ENCODE results near the gene NALCN. TPM values are rescaled to one million over a fixed set of nuclear protein-coding genes. Genes with fewer than 3 reads are reported as not detected.

The NALCN gene
- total RNA-seq, 2 donors from 2014 or later: 0.11 TPM; not detected in 1

GRCh38 chr13:101013245-101013644 is 403.1 kb downstream of the NALCN start:
- no peak for DNase-seq
- Mint-ChIP-seq H3K27me3 (ENCODE audit: insufficient read depth) (no peaks in the 10 kb centered on the region), H3K4me1 (peaks cover 3% of the 10 kb centered on the region), H3K9me3 (no peaks in the 10 kb centered on the region), H3K36me3 (ENCODE audit: low read depth) (no peaks in the 10 kb centered on the region), H3K27ac (no peak overlapping the region), H3K4me3 (no peak overlapping the region)
- Histone ChIP-seq H3K27me3 (ENCODE audit: control insufficient read depth, insufficient read depth, low read length, poor library complexity, severe bottlenecking) (no peaks in the 10 kb centered on the region), H3K4me3 (ENCODE audit: low read length) (no peak overlapping the region), H3K27ac (ENCODE audit: low read depth, low read length) (no peak overlapping the region), H3K4me1 (ENCODE audit: control insufficient read depth, insufficient read depth, low read length) (no peaks in the 10 kb centered on the region), H3K9me3 (ENCODE audit: control insufficient read depth, low read length) (no peaks in the 10 kb centered on the region), H3K9ac (ENCODE audit: extremely low read depth, low read length, poor library complexity, severe bottlenecking) (no peak overlapping the region), H3K36me3 (ENCODE audit: control insufficient read depth, insufficient read depth, low read length) (no peaks in the 10 kb centered on the region)
- WGBS, 2 experiments (ENCODE audit: insufficient coverage in 1 of 2, insufficient read length in 1 of 2): 96 to 100% methylated on average over 1 to 5 of the region's 5 CpGs
- TF ChIP-seq CTCF (conservative IDR thresholded peaks at IDR 0.05): no peak

- Mint-ChIP-seq H3K27me3 (ENCODE audit: insufficient read depth) (no peaks in the 10 kb centered on the region), H3K36me3 (ENCODE audit: low read depth) (no peaks in the 10 kb centered on the region), H3K4me3 (no peak overlapping the region), H3K4me1 (peaks cover 3% of the 10 kb centered on the region), H3K27ac (no peak overlapping the region), H3K9me3 (no peaks in the 10 kb centered on the region)
- no peak overlapping the region for H3K4me3 ChIP-seq (ENCODE audit: low read length)
- no peaks in the 10 kb centered on the region for H3K9me3 ChIP-seq (ENCODE audit: control insufficient read depth, low read length)
- no peaks in the 10 kb centered on the region for H3K36me3 ChIP-seq (ENCODE audit: control insufficient read depth, insufficient read depth, low read length)
- no peak for TF ChIP-seq CTCF (conservative IDR thresholded peaks at IDR 0.05)
- no peaks in the 10 kb centered on the region for H3K27me3 ChIP-seq (ENCODE audit: control insufficient read depth, insufficient read depth, low read length, poor library complexity, severe bottlenecking)
- H3K4me1 ChIP-seq (ENCODE audit: control insufficient read depth, insufficient read depth, low read length): no peaks in the 10 kb centered on the region
- 82% methylated on average over 1 of the region's 2 CpGs; no CpG with 5 or more reads in 1 of the 2 experiments for WGBS, 2 experiments (ENCODE audit: insufficient coverage in 1 of 2, insufficient read length in 1 of 2)
- no peak for DNase-seq
- H3K9ac ChIP-seq (ENCODE audit: extremely low read depth, low read length, poor library complexity, severe bottlenecking): no peak overlapping the region
- H3K27ac ChIP-seq (ENCODE audit: low read depth, low read length): no peak overlapping the region
Observed at GRCh38 chr13:101010100-101010499, 406.2 kb downstream of the NALCN start.

- DNase-seq: no peak
- Histone ChIP-seq H3K9me3 (ENCODE audit: control insufficient read depth, low read length) (no peaks in the 10 kb centered on the region), H3K4me1 (ENCODE audit: control insufficient read depth, insufficient read depth, low read length) (no peaks in the 10 kb centered on the region), H3K27ac (ENCODE audit: low read depth, low read length) (no peak overlapping the region), H3K4me3 (ENCODE audit: low read length) (no peak overlapping the region), H3K27me3 (ENCODE audit: control insufficient read depth, insufficient read depth, low read length, poor library complexity, severe bottlenecking) (no peaks in the 10 kb centered on the region), H3K9ac (ENCODE audit: extremely low read depth, low read length, poor library complexity, severe bottlenecking) (no peak overlapping the region), H3K36me3 (ENCODE audit: control insufficient read depth, insufficient read depth, low read length) (no peaks in the 10 kb centered on the region)
- peak; percentile 57 for TF ChIP-seq CTCF (conservative IDR thresholded peaks at IDR 0.05)
- Mint-ChIP-seq H3K4me3 (no peak overlapping the region), H3K27ac (no peak overlapping the region), H3K9me3 (no peaks in the 10 kb centered on the region), H3K27me3 (ENCODE audit: insufficient read depth) (no peaks in the 10 kb centered on the region), H3K36me3 (ENCODE audit: low read depth) (no peaks in the 10 kb centered on the region), H3K4me1 (peaks cover 3% of the 10 kb centered on the region)
- WGBS, 2 experiments (ENCODE audit: insufficient coverage in 1 of 2, insufficient read length in 1 of 2): 60 to 73% methylated on average over 1 to 2 of the region's 2 CpGs
Observed at GRCh38 chr13:101007245-101007644, 409.1 kb downstream of the NALCN start.

Other genes starting within 250 kb of the NALCN start
- gene ITGBL1, start 36.2 kb upstream of the NALCN start, total RNA-seq: not detected